ENCODE measurements around the gene CLEC1B. TPM values are rescaled to one million over a fixed set of nuclear protein-coding genes. Genes with fewer than 3 reads are reported as not detected.
A peak's percentile ranks its signal among the peaks of the same experiment; 100 is the strongest.
"Not testable (repeated sequence)": the region's sequence is repeated elsewhere in the genome, so short reads cannot be mapped to it uniquely, and the experiment has no call there.

Gene CLEC1B
- total RNA-seq (2014; rRNA removed; shearing (Covaris generic)): not detected in 2 replicates

GRCh38 chr12:9999016-9999415 lies at the start of gene CLEC1B:
Gene CLEC1B, minus strand, starts transcription at chr12:9999121. Its CDS starts 21 bp downstream, at chr12:9999100.
- DNase-seq (ENCODE audit: low spot score): no peak

GRCh38 chr12:10048526-10048925 lies 49.6 kb upstream of the CLEC1B start:
- DNase-seq (ENCODE audit: low spot score): no peak

DNA sequence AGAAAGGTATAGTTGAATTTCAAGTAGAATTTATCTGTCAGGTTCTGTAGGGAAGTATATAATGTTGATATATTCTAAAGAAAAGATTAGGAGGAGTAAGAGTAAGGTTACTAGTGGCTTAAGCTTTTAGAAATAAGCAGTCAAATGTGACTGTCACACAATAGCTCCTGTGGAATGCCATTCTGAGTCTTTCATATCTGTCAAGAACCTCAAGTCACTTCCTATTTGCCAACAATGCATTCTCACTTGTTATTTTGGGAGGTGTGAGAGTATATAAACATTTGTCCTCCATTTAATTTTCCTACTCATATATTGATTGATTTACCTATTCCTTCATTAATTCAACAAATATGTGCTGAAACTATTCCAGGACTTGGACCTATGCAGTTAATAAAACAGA lies 43.2 kb upstream of the CLEC1B start:
- DNase-seq (ENCODE audit: low spot score): no peak

- peak; percentile 53 for DNase-seq (ENCODE audit: low spot score)
Observed at GRCh38 chr12:10033783-10034545, 35.0 kb upstream of the CLEC1B start.

DNA sequence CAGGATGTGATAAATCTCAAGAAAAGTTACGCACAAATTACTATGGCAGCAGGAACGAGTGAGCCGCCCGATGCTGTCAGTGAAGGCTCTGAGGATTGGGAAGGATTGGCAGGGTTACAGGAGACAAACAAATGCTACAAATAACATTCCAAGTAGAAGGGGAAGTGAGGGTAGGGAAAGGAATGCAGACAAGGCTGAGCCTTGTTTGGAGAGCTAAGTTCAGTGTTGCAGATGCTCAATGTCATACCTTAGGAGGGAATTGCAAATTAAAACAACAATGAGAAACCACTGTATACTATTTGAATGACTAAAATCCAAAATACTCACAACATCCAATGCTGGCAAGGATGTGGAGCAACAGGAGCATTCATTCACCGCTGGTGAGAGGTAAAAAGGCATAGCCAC lies 32.9 kb upstream of the CLEC1B start:
- DNase-seq (ENCODE audit: low spot score): no peak

- no peak for DNase-seq (ENCODE audit: low spot score)
Observed at GRCh38 chr12:10031321-10031720, 32.4 kb upstream of the CLEC1B start.

DNA sequence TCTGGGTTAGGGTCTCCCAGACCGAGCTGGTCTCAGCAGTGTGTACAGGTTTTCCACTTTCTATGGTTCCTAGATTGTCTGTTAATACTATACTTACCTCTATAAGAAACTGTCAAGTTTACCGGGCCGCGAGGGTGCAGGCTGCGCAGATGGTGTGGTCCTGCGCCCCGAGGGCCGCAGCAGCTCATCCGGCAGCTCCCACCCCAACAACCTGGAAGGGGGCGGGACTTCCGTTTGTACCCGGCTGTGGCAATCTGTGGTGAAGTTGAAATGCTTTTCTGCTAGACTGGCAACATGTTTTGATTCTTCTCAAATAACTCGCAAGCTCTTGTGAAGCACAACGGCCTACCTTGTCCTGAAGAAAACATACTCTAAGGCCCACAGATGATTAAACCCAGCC lies 31.5 kb upstream of the CLEC1B start, which contains the start of gene CLEC9A:
Gene CLEC9A (plus strand): TSS at position 237 of the 400 bp plus-strand sequence. CDS start 22,006 bp downstream, outside the sequence.
- no peak for DNase-seq (ENCODE audit: low spot score)

GRCh38 chr12:10027721-10028120 lies 28.8 kb upstream of the CLEC1B start:
- DNase-seq (ENCODE audit: low spot score): no peak

DNA sequence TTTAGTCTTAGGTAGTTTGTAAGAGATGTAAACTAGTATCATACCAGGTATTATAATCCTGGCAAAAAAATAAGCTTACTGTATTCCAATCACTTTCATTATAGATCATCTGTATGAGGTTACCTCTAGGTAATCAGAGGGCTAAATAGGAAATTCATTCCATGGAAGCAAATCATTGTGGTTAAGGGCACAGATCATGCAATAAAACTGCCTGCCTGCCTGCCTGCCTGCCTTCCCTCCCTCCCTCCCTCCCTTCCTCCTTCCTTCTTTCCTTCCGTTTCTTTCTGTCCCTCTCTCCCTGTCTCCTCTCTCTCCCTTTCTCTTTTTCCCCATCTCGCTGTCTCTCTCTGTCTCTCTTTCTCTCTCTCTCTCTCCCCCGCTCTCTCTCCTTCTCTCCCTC lies 28.4 kb upstream of the CLEC1B start:
- no peak for DNase-seq (ENCODE audit: low spot score)

DNA sequence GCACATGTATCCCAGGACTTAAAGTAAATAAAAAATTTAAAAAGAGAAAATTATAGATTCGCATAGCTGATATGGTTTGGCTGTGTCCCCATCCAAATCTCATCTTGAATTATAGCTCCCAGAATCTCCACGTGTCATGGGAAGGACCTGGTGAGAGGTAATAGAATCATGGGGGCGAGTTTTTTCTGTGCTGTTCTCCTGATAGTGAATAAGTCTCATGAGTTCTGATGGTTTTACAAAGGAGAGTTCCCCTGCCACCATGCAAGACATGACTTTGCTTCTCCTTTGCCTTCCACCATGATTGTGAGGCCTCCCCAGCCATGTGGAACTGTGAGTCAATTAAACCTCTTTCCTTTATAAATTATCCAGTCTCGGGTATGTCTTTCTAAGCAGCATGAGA lies 27.7 kb upstream of the CLEC1B start:
- not testable (repeated sequence) for DNase-seq (ENCODE audit: low spot score)

GRCh38 chr12:10025236-10025635 lies 26.3 kb upstream of the CLEC1B start:
- no peak for DNase-seq (ENCODE audit: low spot score)

DNA sequence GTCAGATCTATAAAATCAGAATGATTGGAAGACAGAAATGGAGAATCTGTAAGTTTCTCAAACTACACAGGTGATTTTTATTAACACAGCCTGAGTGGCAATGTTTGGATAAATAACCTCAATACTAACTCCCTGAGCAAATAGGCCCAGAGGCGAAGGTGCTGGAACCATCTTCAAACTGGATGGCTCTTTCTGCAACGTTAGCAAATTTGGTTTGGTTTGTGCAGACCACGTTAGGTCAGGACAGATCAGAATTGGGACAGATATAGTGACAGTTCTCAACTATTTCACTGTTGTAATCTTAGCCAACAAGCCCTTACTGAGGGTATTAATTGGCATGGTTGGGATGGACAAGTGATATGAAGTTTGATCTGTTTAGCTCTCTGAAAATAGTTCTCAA lies 22.4 kb upstream of the CLEC1B start:
- no peak for DNase-seq (ENCODE audit: low spot score)

DNA sequence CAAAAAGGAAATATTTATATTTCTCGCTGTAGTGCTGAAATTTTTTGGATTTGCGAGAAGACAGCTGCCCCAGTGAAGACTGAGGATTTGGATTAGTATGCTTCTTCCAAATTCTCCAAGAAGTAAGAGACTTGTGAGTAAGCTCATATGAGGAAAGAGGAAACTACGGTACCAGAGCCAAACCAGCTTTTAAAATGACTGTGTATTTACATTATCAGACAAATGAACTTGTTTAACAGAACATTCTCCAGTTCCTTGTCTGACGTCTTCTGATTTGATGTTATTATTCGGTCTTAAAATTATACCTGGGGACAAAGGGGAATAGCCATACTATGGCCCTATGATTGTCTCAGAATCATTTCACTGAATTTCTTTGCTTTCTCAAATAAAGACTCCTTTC lies 19.5 kb upstream of the CLEC1B start:
- no peak for DNase-seq (ENCODE audit: low spot score)

DNA sequence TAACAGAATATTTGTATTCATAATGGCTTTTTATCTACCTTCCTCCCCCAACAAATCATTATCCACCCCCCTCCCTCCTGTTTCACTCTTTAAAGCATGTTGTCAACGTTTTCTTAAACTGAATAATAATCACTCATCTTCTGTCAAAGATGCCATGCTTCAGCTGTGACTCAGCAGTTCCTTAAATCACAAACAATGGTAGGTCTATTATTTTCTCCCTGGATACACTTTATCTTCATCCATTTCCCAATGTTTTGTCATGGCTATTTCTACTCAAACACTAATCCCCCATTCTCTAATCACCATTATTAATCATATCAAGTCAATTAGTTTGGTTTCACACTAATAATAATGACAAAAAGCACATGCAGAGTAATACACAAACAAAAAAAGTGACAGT lies 18.0 kb upstream of the CLEC1B start:
- no peak for DNase-seq (ENCODE audit: low spot score)

DNA sequence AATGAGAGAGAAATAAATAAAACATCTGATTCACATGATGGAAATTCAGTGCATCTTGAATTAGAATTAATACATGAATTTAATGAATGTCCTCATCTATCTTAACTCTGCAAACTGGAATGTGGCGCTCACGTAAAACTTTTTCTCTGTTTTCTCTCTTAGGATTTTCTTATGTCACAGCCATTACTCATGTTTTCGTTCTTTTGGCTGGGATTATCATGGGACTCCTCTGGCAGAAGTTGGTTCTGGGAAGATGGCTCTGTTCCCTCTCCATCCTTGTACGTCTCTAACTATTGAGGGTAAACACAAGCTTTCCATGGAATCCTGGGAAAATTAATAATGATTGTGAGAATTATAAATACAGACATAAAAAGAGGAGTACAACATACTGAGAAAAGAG lies 16.5 kb upstream of the CLEC1B start:
- DNase-seq (ENCODE audit: low spot score): no peak

DNA sequence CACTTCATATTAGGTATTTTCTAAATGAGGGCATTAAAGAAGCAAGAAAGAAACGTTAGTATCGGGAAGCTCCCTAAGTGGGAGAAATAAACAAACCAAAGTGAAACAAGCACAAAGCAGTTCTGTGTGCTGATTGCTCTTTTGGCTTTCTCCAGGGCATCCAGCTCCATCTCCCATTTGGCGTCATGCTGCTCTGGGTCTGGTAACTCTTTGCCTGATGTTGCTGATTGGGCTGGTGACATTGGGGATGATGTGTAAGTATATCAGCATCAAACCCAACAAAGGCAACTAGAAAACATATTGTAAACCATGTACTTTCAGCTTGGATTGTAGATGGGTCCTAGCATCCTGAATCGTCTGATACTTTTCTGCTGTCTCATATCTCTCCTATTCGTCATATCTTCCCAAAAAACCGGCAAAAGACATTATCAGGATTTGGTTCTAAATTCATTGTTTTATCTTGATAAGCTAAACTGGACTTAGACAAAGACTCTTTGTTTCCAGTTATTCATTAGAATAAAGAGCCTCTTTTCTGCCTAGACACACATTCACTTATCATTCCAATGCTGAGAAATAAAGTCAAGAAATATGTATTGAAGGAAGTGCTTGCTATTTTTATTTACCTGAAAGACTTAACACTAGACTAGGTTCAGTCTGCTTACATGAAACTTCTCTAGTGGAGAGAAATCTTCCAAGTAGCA lies 13.9 kb upstream of the CLEC1B start:
- DNase-seq (ENCODE audit: low spot score): no peak

DNA sequence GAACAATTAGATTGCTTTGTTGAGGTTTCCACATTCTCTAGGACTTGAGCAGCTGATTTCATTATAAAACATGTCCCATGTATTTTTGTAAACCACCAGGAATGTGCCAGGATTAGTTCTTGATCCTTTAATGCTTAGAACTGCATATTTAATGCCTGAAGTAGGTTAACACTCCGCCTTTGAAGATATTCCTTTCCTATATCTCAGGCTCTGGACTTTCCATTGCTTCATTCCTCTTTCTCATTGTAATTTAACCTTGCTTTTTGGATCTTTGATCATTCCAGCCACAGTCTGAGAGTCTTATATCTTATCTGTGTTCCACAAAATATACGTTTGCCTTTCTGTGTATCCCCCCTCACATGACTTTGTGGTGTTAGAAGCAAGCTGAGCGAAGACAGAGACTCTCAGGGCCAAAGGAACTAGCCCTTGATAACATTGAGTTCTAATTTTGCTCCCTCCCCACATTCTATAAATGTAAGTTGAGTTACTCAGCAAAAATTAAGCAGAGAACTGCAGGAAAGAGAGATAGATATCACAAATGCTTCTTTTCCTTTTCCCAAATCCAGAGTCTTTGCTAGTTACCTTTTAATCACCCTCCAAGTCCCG lies 2.4 kb upstream of the CLEC1B start:
- DNase-seq (ENCODE audit: low spot score): no peak

GRCh38 chr12:9992296-9992695 lies 6.6 kb downstream of the CLEC1B start:
- DNase-seq (ENCODE audit: low spot score): no peak

DNA sequence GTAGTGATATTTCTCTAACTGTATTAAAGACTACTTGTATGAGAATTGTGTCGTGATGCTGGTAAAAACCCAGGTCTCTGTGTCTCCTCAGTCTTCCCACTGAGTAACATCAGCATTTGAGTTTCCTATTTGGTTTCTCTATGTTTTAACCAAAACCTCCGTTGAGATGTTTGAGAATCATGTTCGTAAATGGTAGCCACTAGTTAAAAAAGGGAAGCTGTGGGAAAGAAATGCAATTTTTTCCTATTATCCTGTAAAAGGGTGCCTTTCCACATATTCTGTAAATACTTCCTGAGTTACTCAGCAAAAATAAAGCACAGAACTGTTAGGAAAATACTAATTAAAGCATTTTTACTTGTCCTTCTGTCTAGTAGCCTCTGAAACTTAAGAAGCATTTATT lies 7.0 kb downstream of the CLEC1B start:
- DNase-seq (ENCODE audit: low spot score): no peak

GRCh38 chr12:9980126-9980525 lies 18.8 kb downstream of the CLEC1B start:
- no peak for DNase-seq (ENCODE audit: low spot score)

DNA sequence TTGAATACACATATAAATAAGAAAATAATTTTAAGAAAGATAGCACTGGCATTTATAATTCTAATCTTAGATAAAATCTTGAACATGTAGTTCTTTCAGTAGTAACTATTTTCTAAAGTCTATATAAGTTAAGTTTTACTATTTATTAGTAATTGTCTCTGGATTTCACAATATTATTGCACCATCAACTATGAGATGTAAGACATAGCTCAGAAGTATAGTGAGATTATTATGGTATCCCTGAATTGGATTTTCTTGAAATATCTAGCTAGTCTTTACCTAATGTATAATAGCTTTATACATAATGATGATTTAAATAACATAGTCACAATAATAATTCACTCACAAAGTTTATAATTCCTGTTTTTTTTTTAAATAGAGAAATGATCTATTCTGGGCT lies 21.0 kb downstream of the CLEC1B start:
- no peak for DNase-seq (ENCODE audit: low spot score)

DNA sequence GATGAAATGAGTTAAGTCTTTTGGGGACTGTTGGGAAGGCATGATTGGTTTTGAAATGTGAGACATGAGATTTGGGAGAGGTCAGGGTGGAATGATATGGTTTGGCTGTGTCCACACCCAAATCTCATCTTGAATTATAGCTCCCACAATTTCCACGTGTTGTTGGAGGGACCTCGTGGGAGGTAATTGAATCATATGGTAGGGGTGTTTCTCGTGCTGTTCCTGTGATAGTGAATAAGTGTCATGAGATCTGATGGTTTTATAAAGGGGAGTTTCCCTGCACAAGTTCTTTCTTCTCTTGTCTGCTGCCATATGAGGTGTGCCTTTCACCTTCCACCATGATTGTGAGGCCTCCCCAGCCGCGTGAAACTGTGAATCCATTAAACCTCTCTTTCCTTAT lies 22.3 kb downstream of the CLEC1B start:
- not testable (repeated sequence) for DNase-seq (ENCODE audit: low spot score)

DNA sequence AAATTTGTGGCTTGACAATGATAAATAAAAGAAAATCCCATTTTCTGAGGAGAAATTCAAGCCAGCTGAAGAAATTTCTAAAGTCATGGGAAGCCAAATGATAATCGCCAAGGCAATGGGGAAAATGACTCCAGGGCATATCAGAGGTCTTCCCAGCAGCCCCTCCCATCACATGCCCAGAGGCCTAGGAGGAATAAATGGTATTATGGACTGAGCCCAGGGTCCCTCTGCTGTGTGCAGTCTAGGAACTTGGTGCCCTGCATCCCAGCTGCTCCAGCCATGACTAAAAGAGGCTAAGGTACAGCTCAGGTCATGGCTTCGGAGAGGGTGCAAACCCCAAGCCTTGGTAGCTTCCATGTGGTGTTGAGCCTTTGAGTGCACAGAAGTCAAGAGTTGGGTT lies 23.3 kb downstream of the CLEC1B start:
- DNase-seq (ENCODE audit: low spot score): no peak

Data from HT-29 (cell line).